Activated CD4-positive, alpha-beta T cell treated with anti-CD3 and anti-CD28 coated beads, Interleukin-2, amount 50 U/mL, for 4 hours (primary cell): ENCODE data around the gene RANBP1.

ENCODE experiments used
- DNase-seq, 2 experiments: peaks; one replicate each; pipeline ENCODE4 v3.0.0-alpha.2; 2020

Gene RANBP1

GRCh38 chr22:20109411-20110358, 6.2 kb upstream of the RANBP1 start:
- no peak for DNase-seq

- DNase-seq, result no peak
Measured at GRCh38 chr22:20110359-20110985, 5.4 kb upstream of the RANBP1 start.

GRCh38 chr22:20111045-20111688, 4.7 kb upstream of the RANBP1 start:
- DNase-seq, result no peak

GRCh38 chr22:20111689-20112622, 3.9 kb upstream of the RANBP1 start:
- DNase-seq, result no peak

GRCh38 chr22:20112623-20113511, 3.0 kb upstream of the RANBP1 start:
- no peak for DNase-seq

GRCh38 chr22:20113551-20114310, 2.2 kb upstream of the RANBP1 start:
- DNase-seq, result no peak

- DNase-seq, result no peak
Measured at GRCh38 chr22:20114506-20115475, 1.1 kb upstream of the RANBP1 start.

- no peak for DNase-seq
Measured at GRCh38 chr22:20116376-20116950, 559 bp downstream of the RANBP1 start.

- peak; percentile 94 to 97 for DNase-seq
Measured at GRCh38 chr22:20116951-20117632, 1.2 kb downstream of the RANBP1 start, which contains the start of gene TRMT2A. TRMT2A (minus strand) TSS chr22:20117226; CDS start chr22:20116906, 320 bp downstream.

- peak; percentile 71 to 78 for DNase-seq
Measured at GRCh38 chr22:20117633-20118299, 1.9 kb downstream of the RANBP1 start.

- no peak for DNase-seq
Measured at GRCh38 chr22:20118300-20119020, 2.6 kb downstream of the RANBP1 start.

GRCh38 chr22:20121856-20122415, 6.0 kb downstream of the RANBP1 start:
- DNase-seq, result no peak

- no peak for DNase-seq
Measured at GRCh38 chr22:20123366-20124082, 7.6 kb downstream of the RANBP1 start.

GRCh38 chr22:20124083-20124787, 8.3 kb downstream of the RANBP1 start:
- no peak for DNase-seq
